Measurements from ENCODE around the gene GRAMD4.

Gene GRAMD4

GRCh38 chr22:46589871-46590271 is 30.3 kb upstream of the GRAMD4 start:
- Histone ChIP-seq H3K36me3 (replicated peaks; ENCODE audit: insufficient read depth, low read length) (no peaks in the 10 kb centered on the region), H3K27ac (ENCODE audit: low read length) (no peak overlapping the region), H3K27me3 (replicated peaks; ENCODE audit: insufficient read depth, low read length) (no peaks in the 10 kb centered on the region), H3K79me2 (ENCODE audit: low read length) (no peaks in the 10 kb centered on the region), H3K4me2 (ENCODE audit: low read depth, low read length) (no peak overlapping the region), H3K9ac (ENCODE audit: low read length) (no peak overlapping the region), H3K4me1 (ENCODE audit: low read length) (peaks cover 24% of the 10 kb centered on the region), H3K9me3 (replicated peaks; ENCODE audit: insufficient read depth, low read length) (no peaks in the 10 kb centered on the region), H3K9me2 (replicated peaks; ENCODE audit: insufficient read depth, low read length) (no peaks in the 10 kb centered on the region), H2AFZ (ENCODE audit: low read length) (no peak overlapping the region), H4K20me1 (ENCODE audit: insufficient read depth, low read length) (no peaks in the 10 kb centered on the region), H3F3A (ENCODE audit: insufficient read depth, low read length) (0 out of 2 replicates have a peak, but pooled peaks cover 7% of the 10 kb centered on the region), H3K4me3 (ENCODE audit: low read length) (no peak overlapping the region)
- TF ChIP-seq CTCF (IDR thresholded peaks at IDR 0.05; ENCODE audit: low read length) = no peak
- no peak for DNase-seq

- 0 out of 2 replicates have a peak, but pooled peaks cover 7% of the 10 kb centered on the region for H3F3A ChIP-seq (ENCODE audit: insufficient read depth, low read length)
- H3K27me3 ChIP-seq (replicated peaks; ENCODE audit: insufficient read depth, low read length) = no peaks in the 10 kb centered on the region
- H3K79me2 ChIP-seq (ENCODE audit: low read length) = no peaks in the 10 kb centered on the region
- H3K27ac ChIP-seq (ENCODE audit: low read length) = no peak overlapping the region
- no peaks in the 10 kb centered on the region for H3K36me3 ChIP-seq (replicated peaks; ENCODE audit: insufficient read depth, low read length)
- H3K4me1 ChIP-seq (ENCODE audit: low read length) = peaks cover 24% of the 10 kb centered on the region
- H2AFZ ChIP-seq (ENCODE audit: low read length) = no peak overlapping the region
- TF ChIP-seq EZH2phosphoT487 (IDR thresholded peaks at IDR 0.05; ENCODE audit: low read length) (no peak), EZH2 (optimal IDR thresholded peaks at IDR 0.05; ENCODE audit: low read depth, low read length) (no peak), CTCF (IDR thresholded peaks at IDR 0.05; ENCODE audit: low read length) (no peak)
- no peak overlapping the region for H3K4me2 ChIP-seq (ENCODE audit: low read depth, low read length)
- H3K9me2 ChIP-seq (replicated peaks; ENCODE audit: insufficient read depth, low read length) = no peaks in the 10 kb centered on the region
- H3K9ac ChIP-seq (ENCODE audit: low read length) = no peak overlapping the region
- no peaks in the 10 kb centered on the region for H4K20me1 ChIP-seq (ENCODE audit: insufficient read depth, low read length)
- no peak for DNase-seq
- H3K9me3 ChIP-seq (replicated peaks; ENCODE audit: insufficient read depth, low read length) = no peaks in the 10 kb centered on the region
- H3K4me3 ChIP-seq (ENCODE audit: low read length) = no peak overlapping the region
These were observed 29.9 kb upstream of the GRAMD4 start for GRCh38 chr22:46590334-46590733.

GRCh38 chr22:46591930-46592329 is 28.3 kb upstream of the GRAMD4 start:
- H3K79me2 ChIP-seq (ENCODE audit: low read length) = no peaks in the 10 kb centered on the region

More at GRCh38 chr22:46591930-46592329, 28.3 kb upstream of the GRAMD4 start:
- Histone ChIP-seq H3K4me1 (ENCODE audit: low read length) (peaks cover 23% of the 10 kb centered on the region), H3K4me3 (ENCODE audit: low read length) (no peak overlapping the region), H3F3A (ENCODE audit: insufficient read depth, low read length) (0 out of 2 replicates have a peak, but pooled peaks cover 7% of the 10 kb centered on the region), H3K27me3 (replicated peaks; ENCODE audit: insufficient read depth, low read length) (no peaks in the 10 kb centered on the region), H2AFZ (ENCODE audit: low read length) (no peak overlapping the region), H3K4me2 (ENCODE audit: low read depth, low read length) (peak overlapping the region; percentile 49; the same call in 1 of the 2 replicates), H3K9ac (ENCODE audit: low read length) (no peak overlapping the region), H4K20me1 (ENCODE audit: insufficient read depth, low read length) (no peaks in the 10 kb centered on the region), H3K36me3 (replicated peaks; ENCODE audit: insufficient read depth, low read length) (no peaks in the 10 kb centered on the region), H3K9me3 (replicated peaks; ENCODE audit: insufficient read depth, low read length) (no peaks in the 10 kb centered on the region), H3K9me2 (replicated peaks; ENCODE audit: insufficient read depth, low read length) (no peaks in the 10 kb centered on the region), H3K27ac (ENCODE audit: low read length) (peak overlapping the region; percentile 50; the same call in 1 of the 2 replicates)
- no peak for DNase-seq
- no peak for TF ChIP-seq EZH2 (optimal IDR thresholded peaks at IDR 0.05; ENCODE audit: low read depth, low read length)
- no peak for TF ChIP-seq EZH2phosphoT487 (IDR thresholded peaks at IDR 0.05; ENCODE audit: low read length)
- TF ChIP-seq CTCF (IDR thresholded peaks at IDR 0.05; ENCODE audit: low read length) = no peak

All from MM.1S (cell line).